ENCODE data around the gene PWWP2B.

PWWP2B gene

DNA sequence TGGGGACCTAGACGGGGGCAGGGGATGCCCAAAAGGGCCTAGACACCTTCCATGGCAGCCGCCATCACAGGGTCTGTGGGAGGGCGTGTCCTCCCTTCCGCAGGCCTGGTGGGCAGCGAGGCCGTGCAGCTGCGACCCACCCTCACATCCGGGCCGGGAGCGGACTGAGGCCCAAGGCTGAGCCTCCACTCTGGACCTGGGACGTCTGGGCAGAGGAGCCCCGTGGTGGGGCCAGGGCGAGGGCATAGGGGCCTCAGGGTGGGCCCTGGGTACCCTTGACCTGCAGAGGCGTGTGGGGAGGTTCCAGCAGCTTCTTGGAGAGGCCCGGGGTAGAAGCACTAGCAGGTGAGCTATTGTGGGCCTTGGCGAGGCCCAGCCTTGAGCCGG lies 49.2 kb downstream of the PWWP2B start:
- no peak for DNase-seq (ENCODE audit: low read depth, low spot score)

DNA sequence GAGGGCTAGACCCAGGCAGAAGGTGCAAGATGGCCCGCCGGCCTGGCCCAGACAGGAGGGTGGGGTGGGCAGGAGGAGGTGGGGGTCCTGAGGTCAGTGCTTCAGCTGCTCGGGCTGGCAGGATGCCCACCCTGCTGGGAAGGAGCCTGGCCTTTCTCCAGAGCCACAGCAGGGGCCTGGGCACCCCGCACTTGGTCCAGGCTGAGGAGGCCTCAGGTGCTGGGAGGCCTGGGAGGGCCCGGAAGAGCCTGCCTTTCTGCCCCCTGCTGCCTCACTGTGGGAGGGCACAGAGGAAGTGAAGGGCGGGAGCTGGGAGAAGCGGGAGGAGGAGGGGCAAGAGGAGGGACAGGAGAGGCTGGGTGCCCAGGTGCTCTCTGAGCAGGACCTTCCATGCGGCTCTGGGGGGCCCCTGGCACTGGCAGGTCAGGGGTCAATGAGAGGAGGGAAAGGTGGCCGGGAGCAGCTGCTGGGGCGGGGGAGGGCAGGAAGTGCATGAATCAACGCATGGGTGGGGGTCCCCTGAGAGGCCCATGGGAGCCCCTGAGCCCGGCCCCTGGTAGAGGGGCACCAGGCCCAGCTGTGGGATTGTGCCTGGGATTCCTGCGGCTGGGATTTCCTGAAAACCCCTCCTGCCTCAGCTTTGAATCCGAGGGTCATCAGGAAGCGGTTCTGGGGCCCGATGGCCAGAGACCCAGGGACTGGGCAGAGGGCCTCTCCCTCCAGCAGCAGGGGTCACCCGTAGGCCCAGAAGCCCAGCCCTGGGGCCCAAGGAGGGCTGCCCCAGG lies 49.9 kb downstream of the PWWP2B start:
- DNase-seq (ENCODE audit: low read depth, low spot score), result no peak

DNA sequence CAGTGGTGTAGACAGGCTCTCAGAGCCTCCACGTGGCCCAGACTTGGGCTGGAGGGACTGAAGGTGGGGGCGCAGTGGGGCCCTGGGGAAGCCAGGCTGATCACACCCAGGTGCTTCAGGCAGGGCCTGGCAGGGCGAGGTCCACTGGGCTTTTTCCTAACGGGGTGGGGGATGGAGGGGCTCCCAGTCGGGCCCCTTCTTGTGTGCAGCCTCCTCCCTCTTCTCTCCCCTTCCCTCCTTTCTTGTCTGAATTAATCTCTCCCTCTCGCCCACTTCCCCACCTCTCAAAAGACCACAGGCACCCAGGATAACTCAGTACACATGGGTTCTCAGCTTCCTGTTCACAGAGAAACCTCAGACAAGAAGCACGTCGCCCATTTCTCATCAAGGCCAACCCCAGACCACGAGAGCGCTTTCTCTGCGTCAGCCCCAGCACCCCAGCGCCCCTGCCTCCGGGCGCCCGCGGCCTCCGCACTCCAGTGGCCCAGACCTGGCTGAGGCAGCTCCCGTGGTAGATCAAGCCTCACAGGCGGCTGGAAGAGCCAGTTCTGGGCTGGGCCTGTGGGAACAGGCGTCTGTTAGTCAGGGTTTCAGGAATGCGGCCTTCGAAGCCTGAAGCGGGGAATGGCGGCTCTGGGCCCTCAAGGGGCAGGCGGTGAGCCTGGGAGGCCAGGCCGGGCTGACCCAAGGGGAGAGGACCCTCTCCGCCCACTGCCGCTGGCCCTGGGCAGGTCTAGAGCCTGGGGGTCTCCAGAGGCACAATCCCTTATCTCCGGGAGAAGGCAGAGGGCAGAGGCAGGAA lies 50.6 kb downstream of the PWWP2B start:
- peak; percentile 33 for DNase-seq (ENCODE audit: low read depth, low spot score)

DNA sequence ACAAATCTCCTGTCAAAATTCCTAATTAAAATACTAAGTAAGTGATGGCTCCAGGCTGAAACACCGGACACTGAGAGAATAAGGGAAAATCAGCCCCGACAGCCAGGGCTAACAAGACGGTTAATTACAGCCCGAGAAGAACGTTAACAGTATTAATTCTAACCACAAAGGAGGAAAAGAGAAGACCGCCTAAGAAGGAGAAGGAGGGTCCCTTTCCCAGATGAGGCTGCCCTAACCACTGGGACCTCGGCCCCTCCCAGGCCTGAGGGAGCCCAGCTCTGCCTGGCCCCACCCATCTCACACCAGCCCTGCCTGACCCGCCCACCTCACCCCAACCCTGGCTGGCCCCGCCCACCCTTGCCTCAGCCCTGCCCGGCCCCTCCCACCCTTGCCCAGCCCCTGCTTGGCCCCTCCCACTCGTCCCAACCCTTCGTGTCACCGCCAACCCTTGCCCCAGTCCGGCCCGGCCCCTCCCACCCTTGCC lies 51.3 kb downstream of the PWWP2B start:
- no peak for DNase-seq (ENCODE audit: low read depth, low spot score)

DNA sequence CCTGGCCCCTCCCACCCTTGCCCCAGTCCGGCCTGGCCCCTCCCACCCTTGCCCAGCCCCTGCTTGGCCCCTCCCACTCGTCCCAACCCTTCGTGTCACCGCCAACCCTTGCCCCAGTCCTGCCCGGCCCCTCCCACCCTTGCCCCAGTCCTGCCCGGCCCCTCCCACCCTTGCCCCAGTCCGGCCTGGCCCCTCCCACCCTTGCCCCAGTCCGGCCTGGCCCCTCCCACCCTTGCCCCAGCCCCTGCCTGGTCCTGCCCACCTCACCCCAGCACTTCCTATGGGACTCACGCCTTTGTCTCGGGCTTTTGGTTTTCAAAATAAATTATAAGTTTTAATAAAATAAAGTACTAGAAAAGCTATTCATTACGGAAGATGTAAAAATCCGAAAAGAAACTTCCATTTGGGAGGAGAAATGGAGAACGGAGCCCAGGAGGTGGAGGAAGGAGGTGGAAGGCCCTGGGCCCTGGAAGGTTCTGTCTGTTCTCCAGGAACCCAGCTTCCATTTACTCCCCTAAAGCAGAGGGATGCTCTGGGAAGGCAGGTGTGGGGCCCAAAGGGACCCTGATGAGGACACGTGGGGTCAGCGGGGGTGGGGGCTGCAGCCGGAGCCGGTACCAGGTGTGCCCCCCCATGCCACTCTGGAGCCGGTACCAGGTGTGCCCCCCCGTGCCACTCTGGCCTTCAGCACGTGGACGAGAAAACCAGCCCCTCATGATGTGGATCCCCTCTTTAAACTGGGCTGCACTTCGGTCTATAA lies 52.2 kb downstream of the PWWP2B start:
- no peak for DNase-seq (ENCODE audit: low read depth, low spot score)

DNA sequence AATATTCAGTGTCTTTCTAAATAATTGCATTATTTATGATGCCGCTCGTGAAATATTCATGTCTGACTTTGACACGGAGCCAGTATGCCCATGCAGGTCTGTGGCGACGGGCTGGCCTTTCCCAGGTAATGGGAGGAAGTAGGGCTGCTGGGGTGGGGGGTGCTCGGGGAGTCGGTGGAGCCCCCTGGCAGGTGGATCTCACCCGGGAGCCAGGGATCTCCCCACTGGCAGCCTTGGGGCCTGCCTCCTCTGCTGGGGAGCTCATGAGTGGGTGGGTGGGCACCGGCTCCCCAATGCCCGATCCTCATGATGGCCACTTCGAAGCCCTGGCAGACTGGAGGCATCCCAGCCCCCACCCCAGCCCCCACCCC lies 52.8 kb downstream of the PWWP2B start:
- no peak for DNase-seq (ENCODE audit: low read depth, low spot score)

DNA sequence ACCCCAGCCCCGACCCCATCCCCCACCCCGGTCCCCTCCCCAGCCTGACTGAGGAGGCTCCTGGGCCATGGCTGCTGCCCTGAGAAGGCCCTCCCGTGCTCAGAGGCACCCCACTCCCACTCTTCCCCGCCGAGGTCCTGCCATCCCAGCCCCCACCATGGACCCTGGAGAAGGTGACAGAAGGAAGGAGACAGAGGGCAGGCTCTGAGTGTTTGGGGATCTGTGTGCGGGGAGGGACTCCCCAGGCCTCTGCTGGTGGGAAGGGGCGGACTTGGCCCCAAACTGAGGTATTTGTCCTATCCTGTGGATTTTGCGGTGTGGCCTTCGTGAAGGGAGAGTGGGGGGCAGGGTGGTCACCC lies 53.4 kb downstream of the PWWP2B start:
- DNase-seq (ENCODE audit: low read depth, low spot score), result no peak

DNA sequence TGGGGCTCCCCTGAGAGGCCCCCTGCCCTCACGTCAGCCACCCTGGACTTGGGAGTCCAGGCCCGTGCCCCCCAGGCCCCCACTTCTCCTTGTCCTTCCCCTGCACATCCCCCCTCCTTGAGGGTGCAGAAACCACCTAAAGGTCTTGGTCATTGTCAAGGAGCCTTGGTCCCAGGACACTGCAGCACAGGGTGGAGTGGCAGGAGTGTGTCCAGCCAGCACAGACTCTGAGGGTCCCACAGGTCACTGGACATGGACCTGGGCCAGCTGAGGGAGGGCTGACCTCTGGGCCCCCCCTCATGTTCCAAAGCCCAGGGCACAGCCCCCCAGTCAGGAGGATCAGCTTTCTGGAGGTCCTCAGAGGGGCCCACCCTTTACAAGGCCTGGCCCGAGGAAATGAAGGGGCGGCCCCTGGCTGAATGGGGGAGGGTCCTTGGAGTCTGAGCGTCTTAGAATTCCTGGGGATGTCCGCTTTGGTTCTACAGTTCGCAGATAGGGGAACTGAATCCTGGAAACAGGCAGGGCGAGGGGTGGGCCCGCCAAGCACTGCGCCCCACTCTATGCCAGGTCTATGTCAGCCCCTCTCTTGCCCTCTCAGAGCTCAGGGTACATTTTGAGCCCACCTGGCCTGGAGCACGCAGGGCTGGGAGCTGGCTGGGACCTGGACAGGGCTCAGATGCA lies 54.0 kb downstream of the PWWP2B start:
- DNase-seq (ENCODE audit: low read depth, low spot score), result no peak

DNA sequence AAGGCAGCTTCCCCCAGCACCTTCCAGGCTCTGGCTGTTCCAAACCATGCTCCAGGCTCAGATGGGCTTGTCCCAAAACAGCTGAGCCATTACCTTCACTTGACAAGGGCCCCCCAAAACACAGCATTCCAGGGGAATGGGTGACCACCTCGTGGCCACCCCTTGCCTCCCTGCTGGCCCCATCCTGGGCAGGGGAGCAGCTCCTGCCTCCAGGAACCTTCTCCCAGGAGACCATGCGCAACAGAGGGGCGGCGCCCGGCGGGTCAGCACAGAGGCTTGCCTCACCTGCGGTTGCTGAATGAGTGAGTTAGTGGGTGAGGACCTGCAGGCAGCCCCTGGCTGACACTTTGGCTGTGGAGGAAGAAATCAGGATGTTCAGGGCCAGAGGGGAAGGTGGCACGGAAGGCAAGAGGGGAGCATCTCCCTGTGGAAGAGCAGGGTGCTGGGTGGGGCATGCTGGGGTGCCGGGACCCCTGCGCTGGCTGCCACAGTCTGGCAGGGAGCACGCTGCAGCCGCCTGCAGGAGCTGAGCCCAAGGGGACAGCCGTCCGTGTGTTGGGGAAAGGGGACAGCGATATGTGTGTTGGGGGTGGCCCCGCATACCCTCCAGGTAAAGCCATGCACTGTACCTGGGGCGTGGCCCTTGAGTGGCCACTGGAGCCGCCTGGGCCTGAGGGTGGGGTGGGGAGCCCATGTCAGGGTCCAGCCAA lies 54.7 kb downstream of the PWWP2B start:
- DNase-seq (ENCODE audit: low read depth, low spot score), result no peak

DNA sequence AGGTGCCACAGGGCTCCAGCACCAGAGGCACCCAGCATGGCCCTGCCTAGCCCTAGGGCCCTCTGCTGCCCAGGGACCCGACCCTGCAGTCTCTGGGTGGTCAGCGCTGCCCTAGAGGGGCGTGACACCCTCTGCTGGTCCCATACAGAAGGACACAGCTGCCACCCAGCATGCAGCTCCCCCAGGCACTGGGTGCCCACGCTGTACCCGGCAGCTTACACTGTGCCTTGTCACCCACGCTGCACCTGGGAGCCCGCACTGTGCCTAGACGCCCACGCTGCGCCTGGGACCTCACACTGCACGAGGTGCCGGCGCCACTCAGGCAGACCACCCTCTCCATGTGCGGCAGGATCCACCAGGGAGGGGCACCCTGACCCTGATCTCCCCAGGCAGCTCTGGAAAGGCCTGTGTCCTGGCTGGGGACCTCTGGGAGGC lies 55.2 kb downstream of the PWWP2B start:
- no peak for DNase-seq (ENCODE audit: low read depth, low spot score)

DNA sequence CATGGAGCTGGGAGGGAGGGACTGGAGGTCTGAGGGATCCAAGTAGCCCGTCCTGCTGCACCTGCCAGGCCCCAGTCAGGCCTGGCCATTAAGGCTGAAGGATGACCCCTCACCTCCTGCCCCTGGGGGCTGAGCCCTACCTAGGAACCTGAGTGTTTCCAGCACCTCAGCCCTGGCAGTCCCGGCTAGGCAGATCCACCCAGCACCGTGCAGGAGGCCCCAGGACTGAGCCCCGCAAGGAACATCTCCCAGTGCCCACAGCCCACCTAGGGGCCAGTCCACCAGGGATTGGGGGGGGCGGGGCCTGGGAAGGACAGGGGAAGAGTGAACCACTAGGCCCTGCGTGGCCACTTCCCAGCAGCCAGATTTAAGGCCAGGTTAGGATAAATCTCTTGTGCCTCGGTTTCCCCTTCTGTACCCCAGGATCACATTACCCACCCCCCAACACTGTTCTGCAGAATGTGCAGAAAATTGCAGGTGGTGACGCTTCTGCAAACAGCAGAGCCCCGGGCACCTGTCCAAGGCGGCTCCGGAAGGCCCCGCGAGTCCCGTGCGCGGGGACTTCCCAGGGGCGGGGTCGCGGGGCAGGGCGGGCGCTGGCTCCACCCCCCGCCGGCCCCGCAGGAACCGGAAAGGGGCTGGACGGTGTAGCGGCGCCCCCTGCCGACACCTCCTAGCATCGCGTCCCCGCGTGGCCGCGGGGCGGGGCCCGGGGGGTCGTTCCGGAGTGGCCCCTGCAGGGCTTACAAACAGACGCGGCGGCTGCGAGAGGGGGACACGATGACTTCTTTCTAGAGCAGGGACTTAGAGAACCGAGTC lies 55.9 kb downstream of the PWWP2B start:
- DNase-seq (ENCODE audit: low read depth, low spot score), result peak; percentile 79

DNA sequence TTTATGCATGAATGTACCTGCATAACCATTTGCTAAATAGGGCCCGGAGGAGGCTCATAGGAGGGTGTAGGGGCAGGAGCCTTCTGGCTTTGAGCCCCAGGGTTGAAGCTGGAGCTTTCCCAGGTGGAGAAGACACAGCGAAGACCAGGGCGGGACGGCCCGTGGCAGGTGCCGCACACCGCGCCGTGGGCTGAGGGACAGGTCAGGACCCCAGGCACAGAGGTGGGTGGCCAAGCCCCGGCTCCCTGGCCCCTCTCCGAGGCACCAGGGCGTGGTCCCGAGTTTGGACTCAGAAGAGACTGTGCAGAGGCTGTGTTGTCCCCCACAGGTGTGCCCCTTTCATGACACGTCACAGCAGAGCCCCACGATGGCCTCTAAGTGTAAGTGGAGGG lies 56.5 kb downstream of the PWWP2B start:
- no peak for DNase-seq (ENCODE audit: low read depth, low spot score)

DNA sequence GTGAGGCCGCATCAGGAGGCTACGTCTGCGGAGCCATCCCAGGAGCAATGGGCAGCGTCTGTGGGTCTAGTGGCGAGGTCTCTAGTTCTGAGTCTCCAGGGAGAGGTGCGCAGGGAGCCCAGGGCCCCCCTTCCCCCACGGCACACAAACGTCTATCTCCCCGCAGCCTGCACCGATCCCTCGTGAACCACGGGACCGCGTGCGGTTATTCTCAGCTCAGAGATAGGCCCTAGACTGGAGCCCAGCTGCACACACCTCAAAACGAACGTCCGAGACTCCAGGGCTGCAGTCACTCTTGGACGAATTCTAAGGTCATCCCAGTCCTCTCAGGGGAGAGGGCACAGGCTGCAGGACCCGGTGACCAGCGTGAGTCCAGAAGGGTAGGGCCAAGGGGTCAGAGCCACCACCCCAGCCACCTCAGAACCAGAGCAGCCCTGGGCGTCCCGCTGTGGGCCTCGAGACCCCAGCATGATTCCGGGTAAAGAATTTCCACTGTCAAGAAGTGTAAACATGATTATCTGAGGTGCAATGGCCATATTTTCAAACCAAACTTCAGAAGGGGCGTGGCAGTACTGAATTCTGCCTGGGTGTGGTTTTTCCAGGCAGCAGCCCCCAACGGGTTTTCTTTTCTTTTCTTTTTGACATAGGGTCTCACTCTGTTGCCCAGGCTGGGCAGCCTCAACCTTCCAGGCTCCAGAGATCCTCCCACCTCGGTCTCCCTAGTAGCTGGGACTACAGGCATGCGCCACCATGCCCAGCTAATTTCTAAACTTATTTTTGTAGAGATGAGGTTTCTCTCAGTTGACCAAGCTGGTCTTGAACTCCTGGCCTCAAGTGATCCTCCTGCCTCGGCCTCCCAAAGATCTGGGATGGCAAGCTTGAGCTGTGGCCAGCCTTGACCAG lies 57.5 kb downstream of the PWWP2B start:
- DNase-seq (ENCODE audit: low read depth, low spot score), result no peak

DNA sequence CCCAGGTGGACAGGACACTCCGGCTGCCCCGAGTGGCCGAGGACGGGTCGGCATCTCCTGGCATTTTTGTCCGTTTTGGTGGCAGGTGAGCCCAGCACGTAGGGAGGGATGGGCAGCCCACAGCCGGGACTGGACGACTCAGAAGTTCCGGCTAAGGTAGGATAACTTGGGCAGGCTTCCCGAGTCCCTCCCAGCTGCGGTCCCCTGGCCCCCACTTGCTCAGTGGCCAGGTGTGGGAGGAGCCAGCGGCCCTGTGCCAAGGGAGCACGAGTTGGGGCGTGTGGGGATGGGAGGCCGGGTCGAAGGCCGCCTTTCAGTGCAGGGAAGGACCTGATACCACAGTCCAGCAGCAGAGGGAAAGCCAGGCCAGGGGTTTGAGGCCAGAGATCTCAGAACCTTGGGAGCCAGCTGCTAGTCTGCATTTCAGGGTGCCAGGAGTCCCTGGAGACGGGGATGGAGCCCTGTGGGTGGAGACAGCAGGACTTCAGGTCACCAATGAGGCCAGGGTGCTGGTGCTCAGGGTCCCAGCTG lies 58.5 kb downstream of the PWWP2B start:
- no peak for DNase-seq (ENCODE audit: low read depth, low spot score)

DNA sequence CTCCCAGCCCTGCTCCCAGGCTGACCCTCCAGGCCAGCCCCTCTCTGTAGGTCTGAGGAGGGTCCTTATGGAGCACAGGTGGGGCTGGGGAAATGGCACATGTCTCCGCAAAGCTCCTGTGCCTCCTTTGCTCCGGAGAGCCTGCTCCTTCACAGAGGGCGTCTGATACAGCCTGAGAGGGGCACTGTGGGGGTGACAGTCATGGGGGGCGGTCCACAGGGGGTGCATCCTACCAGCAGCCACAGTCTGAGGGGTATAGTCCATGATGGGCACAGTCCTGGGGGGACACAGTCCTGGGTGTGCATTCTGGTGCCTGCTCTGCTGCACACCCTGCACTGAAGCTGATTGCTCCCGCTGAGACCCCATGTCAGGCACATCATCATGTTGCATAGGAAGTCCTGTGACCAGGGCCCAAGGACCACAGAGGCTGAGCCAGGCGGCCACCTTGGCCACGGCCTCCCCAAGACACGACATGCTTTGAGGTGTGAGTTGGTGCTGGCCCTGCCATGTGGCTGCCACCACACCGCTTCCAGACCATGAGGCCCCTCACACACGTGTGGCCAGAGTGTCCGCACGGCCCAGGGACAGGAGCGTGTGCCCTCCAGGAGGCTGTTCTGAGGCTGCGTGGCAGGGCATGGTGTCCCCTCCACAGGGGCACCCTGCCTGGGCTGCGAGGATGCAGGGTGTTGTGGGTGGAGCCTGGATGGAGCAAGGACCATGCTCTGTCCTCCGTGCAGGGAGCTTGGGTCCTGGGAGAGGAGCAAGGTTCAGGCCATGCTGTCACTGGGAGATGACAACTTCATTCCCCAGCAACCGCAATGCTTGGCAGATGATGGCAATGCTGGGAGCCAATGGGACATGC lies 59.2 kb downstream of the PWWP2B start:
- no peak for DNase-seq (ENCODE audit: low read depth, low spot score)

DNA sequence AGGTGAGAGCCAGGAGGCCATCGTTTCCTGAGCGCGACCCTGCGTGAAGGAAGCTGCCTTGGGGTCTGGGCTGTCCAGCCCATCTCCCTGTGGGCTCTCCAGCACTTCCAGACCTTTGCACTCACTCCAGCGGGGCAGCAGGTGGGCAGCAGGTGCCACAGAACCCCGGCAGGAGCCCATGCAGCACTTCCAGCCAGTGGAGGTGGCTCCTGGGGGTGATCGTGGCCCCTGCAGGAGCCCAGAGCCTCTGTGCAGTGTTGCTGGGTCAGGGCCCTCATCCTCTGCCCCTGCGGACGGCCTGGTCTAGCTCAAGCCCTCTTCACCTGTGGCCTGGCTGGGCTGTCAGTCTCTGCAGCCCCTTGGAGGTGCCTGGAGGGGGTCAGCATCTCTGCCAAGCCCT lies 59.9 kb downstream of the PWWP2B start:
- no peak for DNase-seq (ENCODE audit: low read depth, low spot score)

DNA sequence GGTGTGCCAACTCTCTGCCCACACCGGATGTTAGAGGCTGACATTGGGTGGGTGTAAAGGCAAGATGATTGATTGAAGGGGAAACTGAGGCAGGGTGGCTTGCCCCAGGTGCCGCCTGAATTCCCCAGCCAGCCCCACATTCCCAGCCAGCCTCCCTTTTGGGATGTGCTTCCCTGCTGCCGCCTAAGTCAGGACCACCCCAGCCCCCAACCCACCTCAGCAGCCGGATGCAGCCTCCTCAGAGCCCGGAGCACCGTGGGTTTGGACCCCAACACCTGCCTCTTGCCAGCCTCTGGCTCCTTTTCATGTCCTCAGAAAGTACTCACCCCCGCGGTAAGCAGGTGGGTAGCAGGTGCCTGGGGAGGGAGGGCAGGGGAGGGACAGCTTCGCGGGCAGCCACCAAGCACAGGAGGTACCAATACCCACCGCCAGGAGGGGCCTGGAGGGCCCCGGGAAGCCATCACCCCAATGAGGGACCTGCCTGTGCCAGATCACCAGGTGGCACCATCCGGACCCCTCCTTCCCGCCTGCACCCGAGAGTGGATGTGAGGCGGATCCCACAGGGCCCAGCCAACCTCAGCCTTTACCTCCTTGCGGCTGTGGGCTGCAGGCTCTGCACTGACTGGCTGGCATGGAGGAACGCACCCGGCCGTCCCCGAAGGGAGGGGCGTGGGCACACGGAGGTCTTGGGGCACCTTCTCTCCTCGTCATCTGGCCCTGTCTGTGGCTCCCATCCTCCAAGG lies 60.5 kb downstream of the PWWP2B start:
- no peak for DNase-seq (ENCODE audit: low read depth, low spot score)

Data from activated CD4-positive, CD25-positive, alpha-beta regulatory T cell treated with anti-CD3 and anti-CD28 coated beads, Interleukin-2, amount 50 U/mL, for 16 hours (primary cell).